GM18508 (cell line): ENCODE results near the gene ATP6V0B.

Experiments
- ATAC-seq: cut with Tn5 transposase; IDR thresholded peaks from one replicate; pipeline ENCODE4 v1.9.1; 2021; ENCODE audit warnings: moderate number of reproducible peaks; ENCODE audit not compliant: insufficient read depth, unreplicated experiment

The ATP6V0B gene

GRCh38 chr1:43997295-43997999 lies 22.7 kb downstream of the ATP6V0B start:
- no peak for ATAC-seq

GRCh38 chr1:43998000-43998378 lies 23.2 kb downstream of the ATP6V0B start:
- no peak for ATAC-seq

DNA sequence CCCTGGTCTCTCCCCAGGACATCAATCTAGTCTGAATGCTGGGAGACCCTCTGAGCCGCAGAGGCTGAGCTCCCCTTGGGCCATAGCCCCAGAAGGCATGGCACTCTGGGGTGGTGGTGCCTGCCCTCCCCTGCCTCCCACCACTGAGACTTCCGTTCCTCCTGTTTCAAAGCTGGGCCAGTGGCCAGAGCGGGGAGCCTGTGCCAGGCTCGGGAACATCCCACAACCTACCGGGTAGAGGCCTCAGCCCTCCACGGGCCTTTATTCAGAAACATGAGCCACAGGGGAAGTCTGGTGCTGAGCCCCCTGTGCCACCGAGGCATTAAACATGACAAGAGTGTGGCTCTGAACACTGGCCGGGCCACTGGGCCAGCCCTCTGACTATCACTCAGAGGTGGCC lies 24.7 kb downstream of the ATP6V0B start:
- no peak for ATAC-seq

- no peak for ATAC-seq
Measured at GRCh38 chr1:44000122-44000665, 25.4 kb downstream of the ATP6V0B start.

DNA sequence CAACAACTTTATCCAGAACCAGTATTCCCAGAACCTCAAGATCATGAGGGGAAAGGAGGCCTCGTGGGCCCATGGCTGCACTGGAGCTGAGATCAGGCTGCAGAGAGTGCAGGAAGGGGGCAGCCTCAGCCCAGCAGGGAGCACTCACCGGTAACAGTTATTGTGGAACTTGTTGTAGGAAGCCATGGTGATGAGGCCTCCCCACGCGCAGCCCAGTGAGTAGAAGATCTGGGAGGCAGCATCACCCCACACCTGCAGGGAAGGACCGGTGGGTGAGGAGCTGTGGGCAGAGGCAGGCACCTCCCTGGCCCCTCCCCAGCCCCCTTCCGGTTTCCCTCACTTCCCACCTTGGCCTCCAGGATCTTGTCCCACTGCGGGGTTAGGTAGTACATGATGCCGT lies 27.4 kb downstream of the ATP6V0B start:
- ATAC-seq, result no peak

- ATAC-seq, result no peak
Measured at GRCh38 chr1:44002606-44003157, 27.9 kb downstream of the ATP6V0B start.

DNA sequence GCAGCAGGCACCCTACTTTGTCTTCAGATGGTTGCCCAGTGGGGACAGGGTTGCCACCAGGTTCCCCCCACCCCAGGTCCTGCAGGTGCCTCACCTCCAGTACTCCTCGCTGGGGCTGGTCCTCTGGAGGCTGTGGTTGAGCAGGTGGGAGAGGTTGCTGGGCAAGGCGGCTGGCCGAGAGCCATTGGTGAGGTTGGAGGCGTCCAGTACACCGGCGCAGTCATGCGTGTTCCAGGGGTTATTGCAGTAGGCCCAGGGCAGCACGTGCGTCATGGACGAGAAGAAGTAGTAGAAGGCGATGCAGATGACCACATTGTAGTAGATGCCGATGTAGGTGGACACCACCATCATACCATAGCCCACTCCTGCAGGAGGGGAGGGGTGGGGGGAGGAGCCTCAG lies 33.5 kb downstream of the ATP6V0B start:
- no peak for ATAC-seq

DNA sequence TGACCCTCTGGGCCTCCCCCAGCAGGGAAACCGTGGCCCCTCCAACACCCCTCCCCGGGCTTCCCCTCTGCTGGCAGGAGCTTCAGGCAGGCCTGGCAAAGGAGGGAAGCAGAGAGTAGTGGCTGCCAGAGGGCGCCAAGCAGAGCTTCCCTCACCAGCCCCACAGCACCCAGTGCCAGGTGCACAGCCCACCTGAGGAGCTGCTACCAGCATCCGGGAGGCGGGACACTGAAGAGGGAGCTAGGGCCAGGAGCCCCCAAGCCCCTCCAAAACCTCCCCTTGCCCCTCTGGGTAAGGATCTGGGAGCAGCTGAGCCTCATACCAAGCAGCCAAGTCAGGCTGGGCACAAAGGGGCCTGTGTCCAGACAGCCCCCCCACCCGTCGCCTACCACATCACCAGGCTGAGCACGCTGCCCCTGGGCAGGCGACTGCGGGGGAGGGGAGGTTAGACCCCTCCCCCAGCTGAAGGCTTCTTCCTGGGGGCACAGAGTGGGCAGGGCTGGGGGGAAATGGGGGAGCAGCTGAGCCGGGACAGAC lies 36.2 kb downstream of the ATP6V0B start:
- no peak for ATAC-seq

- no peak for ATAC-seq
Measured at GRCh38 chr1:44012404-44012803, 37.6 kb downstream of the ATP6V0B start.

DNA sequence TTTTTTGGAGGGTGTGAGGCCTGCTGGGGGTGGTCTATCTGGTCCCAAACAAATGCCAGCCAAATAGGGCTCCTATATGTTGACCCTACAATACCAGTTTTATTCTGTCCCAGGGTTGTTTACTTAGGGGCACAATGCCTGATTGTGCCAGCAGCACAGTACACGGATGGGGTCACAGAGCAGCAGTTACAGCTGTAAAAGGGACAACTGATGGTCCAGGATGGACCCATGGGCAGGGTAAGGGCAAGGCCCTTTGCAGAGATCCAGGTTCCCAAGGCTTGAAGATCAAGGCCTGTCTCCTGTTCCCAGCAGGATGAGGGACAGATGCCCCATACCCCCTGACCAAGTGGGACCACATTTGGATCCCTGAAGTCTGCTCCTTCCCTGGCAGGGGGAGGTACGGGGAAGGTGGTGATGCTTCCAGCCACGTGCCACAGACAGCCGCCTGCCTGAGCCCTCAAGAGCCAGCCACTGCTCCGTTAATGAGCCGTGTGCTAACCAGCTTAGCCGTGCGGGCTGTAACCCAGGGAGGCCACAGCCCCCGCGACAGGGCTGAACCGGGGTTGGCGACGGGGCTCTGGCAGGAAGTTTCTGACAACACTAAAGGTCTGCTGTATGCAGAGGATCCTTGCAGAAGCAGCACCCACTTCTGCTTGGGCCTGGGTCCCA lies 38.3 kb downstream of the ATP6V0B start:
- ATAC-seq, result no peak

DNA sequence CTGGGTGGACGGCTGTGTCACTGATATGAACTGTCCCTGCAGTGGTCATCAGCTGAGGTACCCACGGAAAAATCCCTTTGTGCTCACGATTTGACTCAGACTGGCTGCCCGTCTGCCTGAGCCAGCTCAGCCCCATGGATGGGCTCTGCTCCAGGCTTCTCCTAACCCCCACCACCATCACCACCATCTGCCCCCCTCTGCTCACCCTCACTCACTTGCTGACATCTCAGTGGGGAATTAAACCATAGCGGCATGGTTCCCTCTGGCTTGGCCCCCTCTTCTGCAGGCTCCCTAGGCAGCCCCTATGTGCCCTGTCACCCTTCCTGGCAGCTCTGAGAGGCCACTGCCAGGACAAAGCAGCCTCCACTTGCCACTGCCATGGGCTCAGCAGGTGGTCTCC lies 39.2 kb downstream of the ATP6V0B start:
- ATAC-seq, result no peak

DNA sequence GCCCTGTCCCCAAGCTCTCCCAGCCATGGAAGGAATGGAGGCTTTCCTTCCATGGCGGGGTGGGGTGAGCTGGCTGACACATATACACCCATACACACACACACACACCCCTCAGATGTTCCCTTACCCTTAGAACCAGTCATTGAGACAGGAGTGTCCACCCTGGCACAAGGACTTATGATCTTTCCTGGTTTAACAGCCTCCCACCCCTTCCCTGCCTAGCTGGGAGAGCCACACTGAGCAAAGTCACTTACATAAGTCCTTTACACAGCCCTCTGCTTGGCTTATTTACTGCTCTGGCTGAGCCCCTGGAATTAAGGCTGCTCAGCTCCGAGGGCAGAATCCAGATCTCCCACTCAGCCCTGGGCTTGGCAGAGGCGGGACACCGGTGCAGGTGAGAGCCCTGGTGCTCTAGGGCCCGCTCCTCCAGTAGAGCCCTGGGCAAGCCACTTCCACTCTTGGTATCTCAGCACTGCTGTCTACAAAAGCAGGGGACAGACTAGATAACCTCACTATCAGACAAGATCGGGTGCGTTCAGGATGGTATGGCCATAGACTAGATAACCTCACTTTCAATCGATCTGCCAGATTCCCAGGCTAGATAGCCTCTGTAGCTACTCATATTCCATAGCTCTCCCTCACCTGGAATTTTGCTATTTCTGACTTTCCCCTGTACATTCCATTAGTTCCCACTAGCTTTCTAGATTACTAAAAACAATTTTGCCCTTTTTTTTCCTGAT lies 39.8 kb downstream of the ATP6V0B start:
- ATAC-seq, result no peak

DNA sequence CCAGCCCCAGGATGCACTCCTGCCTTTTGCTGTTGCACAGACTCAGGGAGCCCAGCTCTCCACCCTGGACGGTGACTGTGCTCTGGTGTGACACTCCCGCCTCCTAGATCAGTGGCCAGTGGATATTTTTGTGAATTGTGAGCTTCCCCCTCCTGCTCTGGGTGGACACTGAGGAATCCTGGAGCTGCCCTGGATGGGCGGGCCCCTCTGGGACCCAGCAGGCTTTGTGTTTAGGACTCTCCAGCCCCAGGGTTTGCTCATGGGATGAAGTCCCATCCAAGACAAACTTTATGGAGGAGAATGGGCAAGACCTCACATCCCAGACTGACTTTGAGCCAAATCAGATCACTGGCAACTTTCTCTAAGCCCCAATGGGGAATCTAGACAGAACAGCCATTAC lies 40.4 kb downstream of the ATP6V0B start:
- ATAC-seq, result no peak

GRCh38 chr1:44016041-44016889 lies 41.5 kb downstream of the ATP6V0B start:
- ATAC-seq, result no peak

DNA sequence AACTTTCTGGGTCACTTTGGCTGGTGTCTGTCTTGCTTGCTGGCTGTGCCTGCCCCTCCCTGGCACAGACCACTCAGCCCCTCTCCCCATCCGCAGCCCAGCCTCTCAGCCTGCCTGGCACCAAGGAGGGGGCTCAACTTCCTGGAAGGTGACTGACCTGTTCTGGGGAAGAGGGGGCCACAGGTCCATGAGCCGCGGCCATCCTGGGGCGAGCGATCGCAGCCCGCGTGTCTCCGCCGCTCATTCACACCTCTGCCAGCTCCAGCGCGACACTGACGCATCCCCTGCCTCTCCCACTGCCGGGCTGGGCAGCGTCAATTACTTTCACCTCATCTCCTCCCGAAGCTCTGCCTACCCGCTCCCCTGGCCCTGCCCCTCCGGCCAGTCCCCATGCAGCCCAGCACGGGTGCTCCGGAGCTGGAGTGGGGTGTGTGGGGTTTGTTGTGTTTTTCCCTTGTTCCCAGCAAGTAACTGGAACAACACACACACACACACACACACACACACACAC lies 42.2 kb downstream of the ATP6V0B start:
- no peak for ATAC-seq

- no peak for ATAC-seq
Measured at GRCh38 chr1:44019466-44019948, 44.7 kb downstream of the ATP6V0B start.

DNA sequence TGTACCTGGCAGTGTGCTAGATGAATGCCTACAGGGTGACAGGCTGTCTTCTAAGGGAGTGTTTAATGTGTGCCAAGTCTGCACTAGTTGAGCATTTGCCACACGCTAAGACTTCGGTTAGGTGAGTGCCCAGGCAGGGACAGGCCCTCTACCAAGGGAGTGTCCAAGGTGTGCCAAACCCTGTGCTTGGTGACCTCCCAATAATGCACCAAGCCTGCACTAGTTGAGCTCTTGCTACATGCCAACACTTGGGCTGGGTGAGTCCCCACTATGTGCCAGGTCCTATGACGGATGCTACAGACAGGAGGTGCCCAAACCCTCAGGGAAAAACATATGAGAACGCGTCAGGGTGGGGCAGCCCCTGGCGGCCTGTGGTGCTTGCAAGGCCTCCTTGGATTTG lies 45.7 kb downstream of the ATP6V0B start:
- no peak for ATAC-seq

GRCh38 chr1:44021156-44021555 lies 46.4 kb downstream of the ATP6V0B start:
- ATAC-seq, result no peak

GRCh38 chr1:44021581-44022321 lies 47.0 kb downstream of the ATP6V0B start:
- ATAC-seq, result no peak
